HCT116 (cell line): ENCODE results near the gene ACACB. TPM values are rescaled to one million over a fixed set of nuclear protein-coding genes. Genes with fewer than 3 reads are reported as not detected.

Experiments used
- ATAC-seq: fragments of 200-7000 bp; cut with Tn5 transposase; 2 replicates; pipeline ENCODE4 v1.9.1; 2020; ENCODE audit warnings: mild to moderate bottlenecking, moderate library complexity
- BruUV-seq: library from RNA; stranded (reverse); fragments of 400-500 nt; replicated peaks from 2 replicates; lab custom pipeline; 2021; lab: Mats Ljungman, UMichigan
- CTCF ChIA-PET: fragments of 300-600 bp; sonication (Branson Sonifier 250); formaldehyde crosslinking; loops from one replicate; lab custom pipeline; 2021; ENCODE audit warnings: antibody characterized with exemption; lab: Charles Lee
- POLR2A ChIA-PET: fragments of 300-600, 350-600 bp; sonication (Branson Sonifier 250); formaldehyde crosslinking; loops from one replicate; lab custom pipeline; 2021; ENCODE audit warnings: antibody characterized with exemption; lab: Charles Lee
- RAD21 ChIA-PET, 2 experiments: fragments of 300-600 bp; sonication (Branson Sonifier 250); formaldehyde crosslinking; loops; one replicate each; lab custom pipeline; 2023; ENCODE audit warnings: low total read pairs in 2 of 2; ENCODE audit not compliant: uncharacterized antibody in 2 of 2, unreplicated experiment in 2 of 2, low non-redundant PET in 1 of 2; lab: Charles Lee
- DNase-seq: peaks from one replicate; pipeline ENCODE4 v3.0.0-alpha.2; 2010; ENCODE audit warnings: low read depth, low spot score
- H2AFZ ChIP-seq: fragments of 200-600 bp; shearing (Covaris generic), sonication (generic); 2 replicates; pipeline ENCODE4 v1.6.1; 2017; ENCODE audit warnings: low read depth, mixed run types, mixed read lengths, antibody characterized with exemption, low read length; ENCODE audit not compliant: poor library complexity, severe bottlenecking
- H3K27ac ChIP-seq: 2 replicates; pipeline ENCODE4 v1.5.1; 2012; ENCODE audit warnings: low read depth, low read length
- H3K27me3 ChIP-seq: fragments of 200-600 bp; sonication (generic); 2 replicates; pipeline ENCODE4 v1.6.1; 2016; ENCODE audit warnings: mixed run types, low read length, mixed read lengths; ENCODE audit not compliant: insufficient read depth
- H3K36me3 ChIP-seq, 2 experiments: fragments of 200-500 bp in 1 of 2; fragments of 200-600 bp in 1 of 2; sonication (Bioruptor generic) in 1 of 2; sonication (generic) in 1 of 2; 2 replicates each; pipeline versions ENCODE4 v1.5.1 to v1.6.1; 2014 to 2016; ENCODE audit warnings: low read length in 2 of 2, inconsistent platforms in 1 of 2, mixed read lengths in 1 of 2, mixed run types in 1 of 2; ENCODE audit not compliant: insufficient read depth in 2 of 2, control insufficient read depth in 1 of 2
- H3K4me1 ChIP-seq, 2 experiments: fragments of 200-600 bp in 1 of 2; sonication (generic) in 1 of 2; 2 replicates each; pipeline versions ENCODE4 v1.5.1 to v1.6.1; 2012 to 2017; ENCODE audit warnings: low read length in 2 of 2, inconsistent platforms in 1 of 2, mild to moderate bottlenecking in 1 of 2, mixed read lengths in 1 of 2, mixed run types in 1 of 2, moderate library complexity in 1 of 2; ENCODE audit not compliant: insufficient read depth in 2 of 2, control insufficient read depth in 1 of 2
- H3K4me2 ChIP-seq: fragments of 200-600 bp; sonication (generic); 2 replicates; pipeline ENCODE4 v1.6.1; 2017; ENCODE audit warnings: mixed run types, low read length, mixed read lengths
- H3K4me3 ChIP-seq, 2 experiments: fragments of 200-600 bp in 1 of 2; sonication (generic) in 1 of 2; replicated peaks in 1 of 2; 2 replicates each; pipeline ENCODE4 v1.5.1; 2011 to 2016; ENCODE audit warnings: low read length in 2 of 2, control low read depth in 1 of 2, low read depth in 1 of 2, mild to moderate bottlenecking in 1 of 2, mixed read lengths in 1 of 2, mixed run types in 1 of 2
- H3K79me2 ChIP-seq: fragments of 200-600 bp; sonication (generic); 2 replicates; pipeline ENCODE4 v1.6.1; 2017; ENCODE audit warnings: mild to moderate bottlenecking, mixed run types, low read length, moderate library complexity, mixed read lengths; ENCODE audit not compliant: insufficient read depth
- H3K9ac ChIP-seq: fragments of 200-600 bp; sonication (generic); 2 replicates; pipeline ENCODE4 v1.6.1; 2016; ENCODE audit warnings: low read length, mixed read lengths
- H3K9me2 ChIP-seq: fragments of 200-600 bp; sonication (generic), shearing (Covaris generic); 2 replicates; pipeline ENCODE4 v1.6.1; 2017; ENCODE audit warnings: mixed run types, mild to moderate bottlenecking, moderate library complexity; ENCODE audit not compliant: insufficient read depth
- H3K9me3 ChIP-seq, 2 experiments: fragments of 200-500 bp in 1 of 2; fragments of 200-600 bp in 1 of 2; sonication (Bioruptor generic) in 1 of 2; sonication (generic) in 1 of 2; 2 replicates each; pipeline ENCODE4 v1.6.1; 2014 to 2017; ENCODE audit warnings: low read length in 2 of 2, mixed read lengths in 2 of 2, inconsistent platforms in 1 of 2, low read depth in 1 of 2, mild to moderate bottlenecking in 1 of 2, mixed run types in 1 of 2, moderate library complexity in 1 of 2; ENCODE audit not compliant: control insufficient read depth in 1 of 2, insufficient read depth in 1 of 2
- H4K20me1 ChIP-seq: fragments of 200-600 bp; sonication (generic), shearing (Covaris generic); 2 replicates; pipeline ENCODE4 v1.6.1; 2017; ENCODE audit warnings: mixed run types, mild to moderate bottlenecking, moderate library complexity; ENCODE audit not compliant: insufficient read depth
- ATF3 ChIP-seq: IDR thresholded peaks from 2 replicates; pipeline ENCODE4 v1.6.1; 2012
- CBX3 ChIP-seq: IDR thresholded peaks from 2 replicates; pipeline ENCODE4 v1.6.1; 2012; ENCODE audit warnings: low read depth
- CEBPB ChIP-seq: IDR thresholded peaks from 2 replicates; pipeline ENCODE4 v1.6.1; 2012; ENCODE audit warnings: low read depth
- CTCF ChIP-seq, 3 experiments: fragments of 200-600 bp in 1 of 3; sonication (generic) in 1 of 3; IDR thresholded peaks in 2 of 3; conservative IDR thresholded peaks in 1 of 3; 2 replicates each; pipeline ENCODE4 v1.5.1; 2012 to 2017; ENCODE audit warnings: low read depth in 2 of 3, low read length in 2 of 3, antibody characterized with exemption in 1 of 3, borderline replicate concordance in 1 of 3, control low read depth in 1 of 3, mild to moderate bottlenecking in 1 of 3, mixed read lengths in 1 of 3, mixed run types in 1 of 3, moderate library complexity in 1 of 3; ENCODE audit not compliant: insufficient read depth in 1 of 3
- EGR1 ChIP-seq: IDR thresholded peaks from 2 replicates; pipeline ENCODE4 v1.6.1; 2012; ENCODE audit warnings: low read depth
- ELF1 ChIP-seq: IDR thresholded peaks from 2 replicates; pipeline ENCODE4 v1.6.1; 2012; ENCODE audit warnings: low read depth, borderline replicate concordance
- EZH2 ChIP-seq: fragments of 200-600 bp; sonication (generic); IDR thresholded peaks from 2 replicates; pipeline ENCODE4 v1.6.1; 2017; ENCODE audit warnings: antibody characterized with exemption, mixed run types
- JUND ChIP-seq: IDR thresholded peaks from 2 replicates; pipeline ENCODE4 v1.6.1; 2012
- MAX ChIP-seq: IDR thresholded peaks from 2 replicates; pipeline ENCODE4 v1.6.1; 2012
- POLR2A ChIP-seq: IDR thresholded peaks from 2 replicates; pipeline ENCODE4 v1.7.0; 2011; ENCODE audit warnings: borderline replicate concordance; ENCODE audit not compliant: insufficient read depth, insufficient read length; ENCODE audit errors: extremely low read depth
- POLR2AphosphoS5 ChIP-seq: IDR thresholded peaks from 2 replicates; pipeline ENCODE4 v1.6.1; 2011; ENCODE audit warnings: mild to moderate bottlenecking, low read depth, low read length, moderate library complexity
- RAD21 ChIP-seq: IDR thresholded peaks from 2 replicates; pipeline ENCODE4 v1.6.1; 2012; ENCODE audit warnings: low read depth, mild to moderate bottlenecking
- REST ChIP-seq: IDR thresholded peaks from 2 replicates; pipeline ENCODE4 v1.6.1; 2012; ENCODE audit warnings: low read depth
- SP1 ChIP-seq: IDR thresholded peaks from 2 replicates; pipeline ENCODE4 v1.6.1; 2012; ENCODE audit warnings: low read depth
- SRF ChIP-seq: IDR thresholded peaks from 2 replicates; pipeline ENCODE4 v1.6.1; 2012; ENCODE audit warnings: low read depth
- TCF7L2 ChIP-seq: IDR thresholded peaks from 2 replicates; pipeline ENCODE4 v1.7.0; 2011; ENCODE audit warnings: borderline replicate concordance, inconsistent platforms; ENCODE audit not compliant: insufficient read depth, insufficient read length; ENCODE audit errors: extremely low read depth
- YY1 ChIP-seq: IDR thresholded peaks from 2 replicates; pipeline ENCODE4 v1.6.1; 2011; ENCODE audit warnings: low read length, low read depth, moderate library complexity, mild to moderate bottlenecking; ENCODE audit not compliant: insufficient replicate concordance; ENCODE audit errors: extremely low read depth
- ZBTB33 ChIP-seq: IDR thresholded peaks from 2 replicates; pipeline ENCODE4 v1.6.1; 2011; ENCODE audit warnings: mild to moderate bottlenecking, low read length, moderate library complexity; ENCODE audit not compliant: insufficient replicate concordance; ENCODE audit errors: extremely low read depth
- ZFX ChIP-seq: fragments of 450-650 bp; IDR thresholded peaks from 2 replicates; pipeline ENCODE4 v1.6.1; 2017
- ZNF274 ChIP-seq: fragments of 200-500 bp; sonication (Bioruptor generic); IDR thresholded peaks from 2 replicates; pipeline ENCODE4 v1.6.1; 2014; ENCODE audit warnings: mild to moderate bottlenecking, low read depth, low read length, inconsistent platforms
- intact Hi-C: fragments of 100-400 bp; cut with micrococcal nuclease; formaldehyde crosslinking; loops from 2 replicates; pipeline ENCODE4 v1.10.0; 2022
- total RNA-seq: library from RNA; stranded (reverse); gene quantifications from one replicate; pipeline ENCODE4 v1.2.1, GENCODE V29; 2021; ENCODE audit not compliant: unreplicated experiment

The ACACB gene
- total RNA-seq, 1 experiment from 2014 or later, result 11.1 TPM

GRCh38 chr12:109232731-109233130, 116.3 kb downstream of the ACACB start:
- intact Hi-C loops, result no loop called here
- Histone ChIP-seq H3K4me2 (no peak overlapping the region), H3K9ac (no peak overlapping the region), H3K4me3 (no peak overlapping the region), H3K9me3 (no peaks in the 10 kb centered on the region), H2AFZ (no peak overlapping the region), H3K36me3 (no peaks in the 10 kb centered on the region), H3K9me2 (no peaks in the 10 kb centered on the region), H3K79me2 (no peaks in the 10 kb centered on the region), H4K20me1 (no peaks in the 10 kb centered on the region), H3K27ac (no peak overlapping the region), H3K4me1 (no peaks in the 10 kb centered on the region), H3K27me3 (no peaks in the 10 kb centered on the region)
- ChIA-PET RAD21 (no interaction called here), POLR2A (no interaction called here), CTCF (no interaction called here)
- no peak for TF ChIP-seq SP1
- no peak for TF ChIP-seq ATF3
- no peak for TF ChIP-seq YY1
- no peak for TF ChIP-seq TCF7L2
- TF ChIP-seq ELF1, result no peak
- TF ChIP-seq REST, result no peak
- no peak for TF ChIP-seq CEBPB
- no peak for TF ChIP-seq JUND
- no peak for TF ChIP-seq POLR2AphosphoS5
- TF ChIP-seq ZFX, result no peak
- TF ChIP-seq SRF, result no peak
- TF ChIP-seq ZNF274, result no peak
- no peak for TF ChIP-seq CBX3
- no peak for TF ChIP-seq EZH2
- TF ChIP-seq MAX, result no peak
- no peak for TF ChIP-seq POLR2A
- no peak for TF ChIP-seq EGR1
- TF ChIP-seq RAD21, result no peak
- no peak for TF ChIP-seq ZBTB33
- no peak for TF ChIP-seq CTCF (IDR thresholded peaks at IDR 0.05 in 2 of 3, conservative IDR thresholded peaks at IDR 0.05 in 1 of 3; ENCODE audit: borderline replicate concordance in 1 of 3, insufficient read depth in 1 of 3, low read depth in 2 of 3, low read length in 2 of 3)
- ATAC-seq (no peak), DNase-seq (no peak)
- BruUV-seq, result no TSS peak
